GM21423 (cell line): ENCODE results near the gene BMP8B.
"Not testable (repeated sequence)": the region's sequence is repeated elsewhere in the genome, so short reads cannot be mapped to it uniquely, and the experiment has no call there.

Experiments
- ATAC-seq: cut with Tn5 transposase; IDR thresholded peaks from one replicate; pipeline ENCODE4 v1.9.1; 2021; ENCODE audit warnings: mild to moderate bottlenecking, moderate library complexity; ENCODE audit not compliant: unreplicated experiment

Gene BMP8B, protein sequence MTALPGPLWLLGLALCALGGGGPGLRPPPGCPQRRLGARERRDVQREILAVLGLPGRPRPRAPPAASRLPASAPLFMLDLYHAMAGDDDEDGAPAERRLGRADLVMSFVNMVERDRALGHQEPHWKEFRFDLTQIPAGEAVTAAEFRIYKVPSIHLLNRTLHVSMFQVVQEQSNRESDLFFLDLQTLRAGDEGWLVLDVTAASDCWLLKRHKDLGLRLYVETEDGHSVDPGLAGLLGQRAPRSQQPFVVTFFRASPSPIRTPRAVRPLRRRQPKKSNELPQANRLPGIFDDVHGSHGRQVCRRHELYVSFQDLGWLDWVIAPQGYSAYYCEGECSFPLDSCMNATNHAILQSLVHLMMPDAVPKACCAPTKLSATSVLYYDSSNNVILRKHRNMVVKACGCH

DNA sequence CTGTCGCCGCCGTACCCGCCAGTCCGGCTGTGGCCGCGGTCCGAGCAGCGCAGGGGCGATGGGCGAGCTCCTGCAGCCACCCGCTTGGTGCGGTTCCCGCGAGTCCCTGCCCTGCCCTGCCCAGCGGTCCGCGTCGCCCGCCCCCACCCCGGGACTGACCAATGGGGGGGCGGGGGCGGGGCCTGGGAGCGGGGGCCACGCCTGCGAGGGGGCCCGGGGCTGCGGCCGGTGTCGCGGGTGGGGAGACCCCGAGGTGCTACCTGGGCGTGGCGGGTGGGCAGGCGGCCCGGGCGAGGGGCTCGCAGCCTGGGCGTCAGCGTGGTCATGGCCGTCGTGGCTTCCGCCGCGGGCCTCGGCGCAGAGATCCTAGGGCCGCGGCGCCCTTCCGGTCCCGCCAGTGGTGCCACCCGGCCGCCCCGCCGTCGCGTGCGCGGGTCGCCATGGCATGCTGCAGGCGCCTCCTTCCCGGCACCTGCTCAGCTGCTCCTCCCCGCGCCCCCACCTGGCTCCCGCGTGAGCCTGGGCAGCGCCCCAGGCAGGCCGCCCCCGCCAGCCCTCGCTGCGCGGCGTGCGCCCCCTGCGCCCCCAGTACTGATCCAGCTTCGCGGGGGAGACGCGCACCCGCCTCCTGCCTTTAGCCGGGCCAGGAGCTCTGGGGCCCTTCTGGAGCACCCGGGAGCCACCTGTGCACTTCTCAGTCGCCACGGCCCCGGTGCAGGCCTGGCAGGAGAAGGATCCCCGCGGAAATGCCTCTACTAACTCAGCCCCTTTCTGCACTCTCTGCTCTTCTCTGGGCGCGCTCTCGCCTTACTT, at the start of gene BMP8B:
Gene BMP8B, minus strand, starts transcription at position 108 of the 813 bp plus-strand sequence. CDS start 380 bp downstream, outside the sequence.
- ATAC-seq: no peak

DNA sequence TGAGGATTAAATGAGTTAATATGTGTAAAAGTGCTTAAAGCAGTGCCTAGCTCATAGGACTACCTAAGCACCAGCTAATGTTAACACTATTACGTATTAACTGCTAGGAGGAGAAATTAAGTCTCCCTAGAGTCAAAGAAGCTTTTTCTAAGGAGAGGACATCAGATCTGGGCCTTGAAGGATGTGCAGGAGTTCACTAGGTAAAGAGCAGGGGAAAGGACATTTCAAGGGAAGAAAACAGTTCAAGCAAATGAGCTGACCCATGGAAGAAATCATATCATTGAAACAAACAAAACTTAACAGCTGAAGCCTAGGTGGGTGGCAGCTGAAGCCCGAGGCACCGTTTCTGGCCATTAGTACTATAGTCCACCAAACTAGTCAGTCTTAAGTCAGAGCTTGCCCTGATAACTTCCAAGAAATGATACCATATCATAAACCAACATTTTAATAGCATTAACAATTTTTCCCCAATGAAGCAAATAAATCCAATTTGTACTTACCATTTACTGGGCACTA, 48.0 kb upstream of the BMP8B start:
- no peak for ATAC-seq

DNA sequence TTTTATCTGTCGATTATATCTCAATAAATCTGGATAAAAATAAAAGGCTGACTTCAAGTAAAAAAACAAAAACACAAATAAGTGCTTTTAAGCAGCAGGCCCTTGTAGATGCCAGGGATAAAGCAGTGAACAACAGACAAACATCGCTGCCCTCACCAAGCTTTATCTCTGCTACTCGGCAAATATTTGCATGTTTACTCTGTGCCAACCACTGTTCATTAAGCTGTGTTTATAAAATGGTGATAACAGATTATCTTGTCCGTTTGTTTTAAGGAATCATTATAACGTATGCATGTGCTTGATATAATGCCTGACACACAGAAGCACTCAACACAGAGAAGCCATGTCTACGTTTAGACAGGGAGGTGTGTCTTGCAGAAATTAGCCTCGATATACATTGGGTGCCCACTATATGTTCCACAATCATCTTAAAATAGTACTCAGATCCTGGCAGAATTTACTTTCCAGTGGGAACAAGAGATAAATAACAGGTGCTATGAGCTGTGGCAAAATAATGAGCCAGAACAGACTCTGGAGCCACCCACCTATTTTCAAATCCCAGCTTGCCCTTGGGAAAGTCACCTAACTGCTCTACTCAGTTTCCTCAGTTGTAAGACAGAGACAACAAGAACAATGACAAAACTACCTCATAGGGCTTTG, 47.4 kb upstream of the BMP8B start:
- no peak for ATAC-seq

DNA sequence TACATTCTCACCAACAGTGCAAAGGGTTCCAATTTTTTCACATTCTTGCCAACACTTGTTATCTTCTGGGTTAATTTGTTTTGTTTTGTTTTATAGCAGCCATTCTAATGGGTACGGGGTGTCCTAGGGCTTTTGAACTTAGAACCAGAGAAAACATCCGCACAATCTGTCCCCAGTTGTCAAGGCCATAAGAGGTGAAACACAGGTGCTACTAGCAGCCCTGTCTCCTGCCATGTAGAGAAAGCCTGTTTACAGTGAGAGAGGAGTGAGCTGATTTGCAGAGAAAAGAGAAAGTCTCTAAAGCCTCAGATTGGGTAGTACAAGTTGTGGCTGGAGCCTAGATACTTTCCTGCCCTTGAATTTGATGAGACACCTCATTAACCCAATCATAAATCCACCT, 46.4 kb upstream of the BMP8B start:
- no peak for ATAC-seq

DNA sequence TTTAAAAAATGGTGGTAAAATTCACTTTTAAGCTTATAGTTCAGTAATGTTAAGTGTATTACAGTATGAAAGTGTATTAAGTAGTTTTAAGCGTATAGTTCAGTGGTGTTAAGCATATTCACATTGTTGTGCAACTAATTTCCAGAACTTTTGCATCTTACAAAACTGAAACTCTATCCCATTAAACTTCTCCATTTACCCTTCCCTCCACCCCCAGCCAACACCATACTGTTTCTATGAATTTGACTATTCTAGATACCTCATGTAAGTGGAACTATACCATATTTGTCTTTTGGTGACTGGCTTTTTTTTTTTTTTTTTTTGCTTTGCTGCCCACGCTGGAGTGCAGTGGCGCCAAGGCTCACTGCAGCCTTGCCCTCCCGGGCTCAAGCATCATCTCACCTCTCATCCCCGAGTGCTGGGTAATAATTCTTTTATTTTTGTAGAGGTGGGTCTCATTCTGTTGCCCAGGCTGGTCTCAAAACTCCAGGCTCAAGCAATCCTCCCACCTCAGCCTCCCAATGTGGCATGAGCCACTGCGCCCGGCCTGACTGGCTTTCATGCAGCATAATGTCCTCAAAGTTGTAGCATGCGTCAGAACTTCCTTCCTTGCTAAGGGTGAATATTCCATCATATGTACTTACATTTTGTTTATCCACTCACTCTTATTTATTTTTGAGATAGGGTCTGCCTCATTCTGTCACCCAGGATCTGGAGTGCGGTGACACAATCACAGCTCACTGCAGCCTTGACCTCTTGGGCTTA, 45.1 kb upstream of the BMP8B start:
- no peak for ATAC-seq

DNA sequence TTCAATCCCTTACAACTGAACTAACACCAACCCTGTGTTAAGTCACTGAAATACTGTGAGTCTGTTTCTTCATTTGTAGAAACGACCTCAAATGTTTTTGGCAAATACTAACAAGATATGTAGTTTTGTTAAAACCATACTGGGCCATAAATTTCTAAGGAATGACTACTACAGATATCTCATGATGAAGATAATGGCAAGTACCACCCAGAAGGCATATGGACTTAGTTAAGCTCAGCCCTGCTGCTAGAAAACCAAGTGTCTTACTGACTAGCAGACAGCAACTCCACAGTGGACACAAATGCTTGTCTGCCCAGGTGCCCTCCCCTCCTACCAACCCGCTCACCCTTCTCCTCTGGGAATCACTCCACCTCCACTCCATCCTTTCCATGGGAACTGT, 44.5 kb upstream of the BMP8B start:
- no peak for ATAC-seq

DNA sequence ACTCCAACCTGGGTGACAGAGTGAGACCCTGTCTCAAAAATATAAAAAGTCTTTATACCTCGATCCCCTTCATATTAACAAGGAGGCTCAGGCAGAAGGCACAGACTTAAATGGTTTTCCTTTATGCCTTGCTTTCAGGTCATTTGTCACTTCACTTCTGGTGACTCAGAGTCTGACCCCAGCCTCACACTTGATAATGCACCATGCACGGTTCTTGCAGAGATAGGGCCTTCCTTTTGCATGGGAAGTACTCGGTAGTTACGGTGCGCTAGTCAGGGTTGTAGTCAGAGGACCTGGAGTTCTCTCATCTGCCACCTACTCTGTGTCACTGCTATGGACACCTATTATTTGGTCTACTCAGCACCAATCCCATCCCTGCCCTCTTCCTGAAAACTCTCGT, 43.6 kb upstream of the BMP8B start:
- no peak for ATAC-seq

DNA sequence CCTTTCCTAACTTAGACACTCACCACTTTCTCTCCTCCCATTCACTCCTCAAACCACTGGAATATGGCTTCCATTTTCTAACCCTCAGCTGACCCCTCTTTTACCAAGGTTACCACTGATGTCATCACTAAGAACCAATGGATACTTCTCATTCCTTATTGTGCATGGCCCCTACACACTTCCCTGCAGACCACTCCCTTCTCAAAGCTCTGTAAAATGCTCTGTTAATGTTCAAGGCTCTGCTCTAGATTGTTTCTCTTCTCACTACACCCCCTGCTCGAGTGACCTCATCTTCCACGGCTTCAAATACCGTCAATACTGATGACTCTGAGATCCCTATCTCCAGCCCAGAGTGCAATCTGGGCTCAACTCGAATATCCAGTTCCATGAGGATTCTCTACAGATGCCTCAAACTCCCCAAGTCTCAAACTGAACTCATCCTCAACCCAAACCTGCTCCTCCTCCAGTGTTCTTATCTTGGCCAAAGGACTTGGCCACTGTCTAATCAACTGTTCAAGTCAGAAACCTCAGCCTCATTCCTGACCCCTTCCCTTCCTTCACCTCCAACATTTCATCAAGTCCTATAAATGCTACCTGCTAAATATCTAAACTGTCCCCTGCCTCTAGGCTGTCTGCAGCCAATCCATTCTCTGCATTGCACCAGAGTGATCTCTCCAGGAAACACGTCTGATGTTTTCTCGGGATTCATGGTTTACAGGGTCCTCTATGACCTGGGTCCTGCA, 41.3 kb upstream of the BMP8B start:
- ATAC-seq: no peak

DNA sequence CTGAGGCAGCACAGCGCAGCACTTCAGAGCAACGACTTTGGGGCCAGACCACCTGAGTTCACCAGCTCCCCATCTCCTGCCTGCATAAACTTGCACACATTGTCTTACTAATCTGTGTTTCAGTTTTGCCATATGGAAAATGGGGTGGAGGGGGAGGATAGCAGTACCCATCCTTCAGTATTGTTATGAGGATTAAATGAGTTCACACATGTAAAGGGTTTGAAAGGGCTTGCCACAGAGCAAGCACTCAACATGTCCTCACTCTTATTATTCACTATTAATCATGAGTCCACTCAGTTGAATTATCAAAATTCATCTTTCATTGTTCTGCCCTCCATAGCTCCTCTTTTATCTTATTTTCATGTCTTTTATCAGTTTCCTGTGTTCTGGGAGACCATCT, 40.1 kb upstream of the BMP8B start:
- ATAC-seq: no peak

DNA sequence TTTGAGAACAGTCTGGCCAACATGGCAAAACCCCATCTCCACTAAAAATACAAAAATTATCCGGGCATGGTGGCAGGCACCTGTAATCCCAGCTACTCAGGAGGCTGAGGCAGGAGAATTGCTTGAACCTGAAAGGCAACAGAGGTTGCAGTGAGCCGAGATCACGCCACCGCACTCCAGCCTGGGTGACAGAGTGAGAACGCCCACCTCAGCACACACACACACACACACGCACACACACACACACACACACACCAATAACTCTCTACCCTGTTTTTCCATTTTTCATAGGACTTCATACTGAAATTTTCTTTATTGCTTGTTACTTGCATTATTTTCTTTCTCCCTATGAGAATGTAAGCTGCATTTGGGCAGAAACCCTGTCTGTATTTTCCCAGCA, 39.6 kb upstream of the BMP8B start:
- not testable (repeated sequence) for ATAC-seq

DNA sequence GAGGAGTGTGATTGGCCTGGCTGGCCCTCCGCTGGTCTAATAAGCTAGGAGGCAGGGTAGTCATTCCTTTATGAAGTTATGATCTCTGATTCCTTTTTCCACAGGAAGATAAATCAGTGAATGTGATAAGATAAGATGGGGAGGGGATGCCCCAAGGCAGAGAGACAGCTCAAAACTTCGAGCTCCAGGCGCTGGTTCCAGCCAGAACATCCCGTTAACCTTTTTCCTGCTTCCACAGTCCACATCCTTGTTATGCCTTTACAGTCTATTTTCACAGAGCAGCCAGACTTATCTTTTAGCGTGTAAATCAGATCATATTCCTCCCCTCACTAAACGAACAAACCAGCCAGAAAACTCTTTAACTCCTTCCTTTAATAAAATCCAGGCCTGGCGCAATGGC, 38.5 kb upstream of the BMP8B start:
- ATAC-seq: no peak

DNA sequence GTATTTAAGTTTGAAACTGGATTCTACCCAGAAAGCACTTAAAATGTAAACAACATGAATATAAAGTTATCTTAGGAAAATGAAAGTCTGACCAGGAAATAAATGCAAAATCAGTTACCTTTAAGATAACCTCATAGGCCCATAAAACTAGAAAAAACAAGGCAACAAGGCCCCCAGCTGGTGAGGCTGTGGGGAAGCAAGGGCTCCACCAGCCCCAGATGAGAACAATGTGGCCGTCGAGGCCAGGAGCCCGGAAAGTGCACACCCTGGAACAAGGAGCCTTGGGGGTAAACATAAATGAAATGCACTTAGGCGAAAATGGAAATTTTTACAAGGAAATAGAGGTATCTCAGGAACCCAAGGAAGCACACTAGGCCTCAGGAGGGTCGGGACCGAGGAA, 37.9 kb upstream of the BMP8B start:
- no peak for ATAC-seq

DNA sequence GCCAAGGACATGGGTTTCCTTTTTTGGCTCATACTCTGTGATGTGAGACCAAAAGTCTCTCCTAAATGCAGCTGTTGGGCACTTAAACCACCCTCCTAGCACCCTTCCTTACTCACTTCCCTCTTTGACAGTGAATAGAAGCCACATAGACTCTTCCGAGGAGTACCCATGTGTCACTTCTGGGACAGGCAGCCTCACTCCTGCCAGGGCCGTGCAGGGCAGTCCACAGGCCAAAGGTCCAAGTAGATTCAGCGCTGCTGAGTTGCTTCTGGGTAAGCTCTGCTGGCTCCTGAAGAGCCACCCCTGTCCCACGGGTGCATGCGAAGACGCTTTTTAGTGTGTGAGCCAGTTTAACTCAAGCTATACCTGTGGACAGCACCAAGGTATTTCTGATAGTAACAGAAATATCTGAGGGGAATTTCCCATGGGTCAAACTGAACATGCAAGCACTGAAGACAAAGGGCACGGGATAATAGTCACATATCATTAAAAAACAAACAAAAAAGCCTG, 36.8 kb upstream of the BMP8B start:
- no peak for ATAC-seq

DNA sequence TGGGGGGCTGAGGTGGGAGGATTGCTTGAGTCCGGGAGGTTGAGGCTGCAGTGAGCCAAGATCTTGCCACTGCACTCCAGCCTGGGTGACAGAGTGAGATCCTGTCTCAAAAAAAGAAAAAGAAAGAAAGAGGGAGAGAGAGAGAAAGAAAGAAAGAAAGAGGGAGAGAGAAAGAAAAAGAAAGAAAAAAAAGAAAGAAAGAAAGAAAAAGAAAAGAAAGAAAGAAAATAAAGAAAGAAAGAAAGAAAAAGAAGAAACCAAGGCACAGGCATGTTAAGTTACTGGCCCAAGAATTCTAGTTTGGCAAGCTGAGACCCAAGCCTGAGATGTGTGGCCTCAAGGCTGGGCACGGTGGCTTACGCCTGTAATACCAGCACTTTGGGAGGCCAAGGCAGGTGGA, 34.8 kb upstream of the BMP8B start:
- ATAC-seq: not testable (repeated sequence)

DNA sequence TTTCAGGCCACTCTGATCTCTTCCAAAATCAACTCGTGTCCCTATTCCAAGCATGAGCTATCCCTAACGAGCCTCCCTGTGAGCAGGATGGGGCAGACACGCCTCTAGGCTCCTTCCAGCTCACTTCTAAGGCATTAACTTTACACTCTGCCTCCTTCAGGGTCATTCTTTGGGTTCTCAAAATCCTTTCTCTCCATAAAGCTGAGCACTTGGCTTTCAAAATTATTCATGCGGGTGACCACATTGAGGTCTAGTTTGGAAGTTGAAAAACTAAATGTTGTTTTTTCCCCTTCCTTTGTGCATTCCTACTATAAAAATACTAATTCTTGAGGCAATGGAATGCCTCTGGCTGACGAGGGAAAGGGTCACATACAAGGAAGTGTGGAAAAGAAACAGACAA, 33.5 kb upstream of the BMP8B start:
- no peak for ATAC-seq

DNA sequence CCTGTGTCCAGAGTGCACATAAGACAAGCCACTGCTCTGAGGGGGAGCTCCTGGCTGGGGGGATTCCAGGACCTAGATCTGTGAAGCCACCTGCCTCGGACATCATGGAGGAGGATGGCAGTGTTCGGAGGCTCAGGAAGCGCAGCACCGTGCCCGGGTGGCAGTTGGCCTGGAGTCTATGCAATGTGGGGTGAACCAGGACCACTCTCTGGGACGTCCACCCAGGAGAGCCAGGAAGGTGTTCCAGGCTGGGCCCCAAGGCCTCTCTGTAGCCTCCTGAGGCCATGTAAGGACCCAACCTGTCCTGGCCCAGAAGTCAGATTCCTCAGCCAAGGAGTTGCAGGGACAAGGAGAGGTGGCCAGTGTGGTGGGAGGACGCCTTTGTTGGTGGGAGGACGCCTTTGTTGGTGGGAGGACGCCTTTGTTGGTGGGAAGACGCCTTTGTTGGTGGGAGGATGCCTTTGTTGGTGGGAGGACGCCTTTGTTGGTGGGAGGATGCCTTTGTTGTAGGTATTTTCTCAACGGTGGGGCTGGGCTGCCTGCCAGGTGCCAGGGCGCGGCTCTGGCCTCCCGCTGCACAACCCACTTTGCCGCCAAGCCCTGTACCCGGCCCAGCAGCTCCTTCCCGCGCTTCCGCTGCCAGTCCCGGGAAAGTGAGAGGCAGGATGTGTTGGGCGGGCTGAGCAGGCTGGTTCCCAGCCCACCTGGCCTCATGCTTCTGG, 30.6 kb upstream of the BMP8B start:
- ATAC-seq: no peak

DNA sequence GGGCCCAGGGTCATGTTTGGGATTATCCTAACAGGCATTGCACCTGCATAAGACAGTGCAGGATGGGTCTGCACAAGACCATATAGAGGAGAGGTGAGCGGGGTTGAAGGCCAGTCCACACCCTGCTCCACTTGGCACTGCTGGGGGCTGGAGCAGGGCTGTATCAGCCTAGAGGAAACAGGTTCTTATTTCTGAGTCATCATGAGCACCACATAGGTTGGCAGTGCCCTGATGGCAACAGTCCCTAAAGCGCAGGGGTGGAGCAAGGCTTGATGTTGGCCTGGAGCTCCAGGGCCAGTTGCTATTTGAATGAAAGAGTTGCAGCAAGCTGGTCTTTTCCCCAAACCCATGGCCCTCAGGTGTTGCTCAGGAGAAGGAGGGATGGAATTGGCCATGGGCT, 29.8 kb upstream of the BMP8B start:
- no peak for ATAC-seq

DNA sequence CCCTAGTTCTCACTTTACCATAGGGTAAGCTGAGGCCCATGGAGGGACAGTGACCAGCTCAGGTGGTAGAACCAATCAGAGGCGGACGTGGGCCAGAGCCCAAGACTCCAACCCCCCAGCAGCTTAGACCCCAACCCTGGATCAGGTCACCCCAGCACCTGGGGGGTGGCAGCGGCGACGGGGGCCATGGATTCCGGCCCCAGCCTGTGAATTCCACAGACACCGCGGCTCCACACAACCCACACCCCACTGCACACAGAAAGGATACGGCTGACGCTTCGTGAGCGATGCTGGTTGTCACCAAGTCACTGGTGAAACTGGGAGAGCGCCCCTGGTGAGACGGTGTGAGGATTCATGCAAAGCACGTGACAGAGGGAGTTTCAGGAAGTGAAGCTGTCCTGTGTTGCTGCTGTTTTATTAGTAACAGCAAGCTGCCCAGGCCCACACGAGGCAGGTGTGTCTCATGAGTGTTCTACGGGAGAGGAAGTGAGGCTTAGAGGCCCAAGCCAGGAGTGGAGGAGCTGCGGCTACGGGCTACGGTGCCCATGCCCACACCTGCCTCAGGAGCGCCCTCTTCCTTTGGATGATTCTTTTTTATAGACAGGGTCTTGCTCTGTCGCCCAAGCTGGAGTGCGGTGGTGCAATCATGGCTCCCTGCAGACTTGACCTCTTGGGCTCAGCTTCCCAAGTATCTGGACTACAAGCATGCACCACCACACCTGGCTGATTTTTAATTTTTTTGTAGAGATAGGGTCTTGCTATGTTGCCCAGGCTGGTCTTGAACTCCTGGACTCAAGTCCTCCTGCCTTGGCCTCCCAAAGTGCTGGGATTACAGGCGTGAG, 28.6 kb upstream of the BMP8B start:
- peak; percentile 79 for ATAC-seq
